Naive thymus-derived CD4-positive, alpha-beta T cell (primary cell): ENCODE results near the gene AGPAT4. TPM values are rescaled to one million over a fixed set of nuclear protein-coding genes. Genes with fewer than 3 reads are reported as not detected.
"Not testable (repeated sequence)": the region's sequence is repeated elsewhere in the genome, so short reads cannot be mapped to it uniquely, and the experiment has no call there.

ENCODE experiments used
- ATAC-seq: fragments of 150-1000 bp; cut with Tn5 transposase; 2 replicates; pipeline ENCODE4 v1.10.0; 2021; ENCODE audit warnings: mild to moderate bottlenecking, moderate library complexity
- CTCF ChIA-PET: fragments of 350-600 bp; sonication (Branson Sonifier 250); formaldehyde crosslinking; loops from one replicate; lab custom pipeline; 2021; ENCODE audit warnings: antibody characterized with exemption; lab: Charles Lee
- POLR2A ChIA-PET: fragments of 350-600 bp; sonication (Branson Sonifier 250); formaldehyde crosslinking; loops from one replicate; lab custom pipeline; 2021; ENCODE audit warnings: antibody characterized with exemption, inconsistent platforms; lab: Charles Lee
- DNase-seq, 9 donors: peaks; one replicate each; pipeline versions ENCODE4 v3.0.0 to v3.0.0-alpha.2; 2020 to 2022; ENCODE audit warnings: mixed read lengths in 1 of 9
- H3K27ac ChIP-seq: one replicate; pipeline ENCODE4 v1.7.0; 2013; ENCODE audit warnings: mild to moderate bottlenecking, low read depth, low read length, moderate library complexity
- H3K27me3 ChIP-seq, 2 donors: one replicate each; pipeline ENCODE4 v1.7.0; 2013; ENCODE audit warnings: low read length in 2 of 2, mild to moderate bottlenecking in 2 of 2, moderate library complexity in 2 of 2; ENCODE audit not compliant: control insufficient read depth in 2 of 2, insufficient read depth in 2 of 2
- H3K36me3 ChIP-seq, 3 experiments: 1 replicate in 2 of 3; 2 replicates in 1 of 3; pipeline ENCODE4 v1.7.0; 2013; ENCODE audit warnings: low read length in 3 of 3, mild to moderate bottlenecking in 3 of 3, moderate library complexity in 1 of 3; ENCODE audit not compliant: insufficient read depth in 3 of 3, control insufficient read depth in 2 of 3
- H3K4me1 ChIP-seq, 2 donors: one replicate each; pipeline ENCODE4 v1.7.0; 2013; ENCODE audit warnings: low read length in 2 of 2, mild to moderate bottlenecking in 2 of 2, moderate library complexity in 1 of 2; ENCODE audit not compliant: control insufficient read depth in 2 of 2, insufficient read depth in 2 of 2
- H3K4me3 ChIP-seq: 2 replicates; pipeline ENCODE4 v1.7.0; 2013; ENCODE audit warnings: mild to moderate bottlenecking, low read length
- H3K9me3 ChIP-seq, 3 experiments: 1 replicate in 2 of 3; 2 replicates in 1 of 3; pipeline ENCODE4 v1.7.0; 2013; ENCODE audit warnings: low read length in 3 of 3; ENCODE audit not compliant: control insufficient read depth in 2 of 3
- H3K27ac Mint-ChIP-seq, 9 donors: one replicate each; pipeline ENCODE4 v1.8.0; 2020 to 2022; ENCODE audit warnings: mixed read lengths in 9 of 9, mild to moderate bottlenecking in 8 of 9, moderate library complexity in 5 of 9, inconsistent platforms in 2 of 9
- H3K27me3 Mint-ChIP-seq, 5 donors: one replicate each; pipeline ENCODE4 v1.8.0; 2021 to 2022; ENCODE audit warnings: mixed read lengths in 5 of 5, mild to moderate bottlenecking in 1 of 5
- H3K36me3 Mint-ChIP-seq, 5 donors: one replicate each; pipeline ENCODE4 v1.8.0; 2020 to 2022; ENCODE audit warnings: mixed read lengths in 5 of 5, mild to moderate bottlenecking in 3 of 5, inconsistent platforms in 1 of 5
- H3K4me1 Mint-ChIP-seq, 7 donors: one replicate each; pipeline ENCODE4 v1.8.0; 2020 to 2022; ENCODE audit warnings: mixed read lengths in 7 of 7, mild to moderate bottlenecking in 3 of 7, inconsistent platforms in 1 of 7
- H3K4me3 Mint-ChIP-seq, 10 donors: one replicate each; pipeline ENCODE4 v1.8.0; 2020 to 2022; ENCODE audit warnings: mild to moderate bottlenecking in 10 of 10, mixed read lengths in 10 of 10, moderate library complexity in 6 of 10, inconsistent platforms in 2 of 10
- H3K9me3 Mint-ChIP-seq, 11 donors: one replicate each; pipeline ENCODE4 v1.8.0; 2020 to 2022; ENCODE audit warnings: mixed read lengths in 11 of 11, mild to moderate bottlenecking in 4 of 11, inconsistent platforms in 1 of 11, moderate library complexity in 1 of 11
- intact Hi-C, 2 donors: fragments of 100-400 bp; cut with micrococcal nuclease; formaldehyde crosslinking; loops; one replicate each; pipeline ENCODE4 v1.15.1; 2023
- polyA plus RNA-seq, 2 donors: library from polyadenylated mRNA; unstranded; fragments of 300-500 nt; fragmentation: Illumina TruSeq; gene quantifications; one replicate each; pipeline ENCODE4 v1.2.3, GENCODE V29; 2021
- total RNA-seq, 6 experiments: library from RNA in 5 of 6; stranded (reverse) in 5 of 6; gene quantifications; 1 replicate in 5 of 6; 2 replicates in 1 of 6; pipeline ENCODE4 v1.2.3 and lab custom pipeline; 2021 to 2026

The AGPAT4 gene
- total and polyA plus RNA-seq, 7 experiments from 2014 or later, result 1.1 to 16.2 (median 2.4) TPM

DNA sequence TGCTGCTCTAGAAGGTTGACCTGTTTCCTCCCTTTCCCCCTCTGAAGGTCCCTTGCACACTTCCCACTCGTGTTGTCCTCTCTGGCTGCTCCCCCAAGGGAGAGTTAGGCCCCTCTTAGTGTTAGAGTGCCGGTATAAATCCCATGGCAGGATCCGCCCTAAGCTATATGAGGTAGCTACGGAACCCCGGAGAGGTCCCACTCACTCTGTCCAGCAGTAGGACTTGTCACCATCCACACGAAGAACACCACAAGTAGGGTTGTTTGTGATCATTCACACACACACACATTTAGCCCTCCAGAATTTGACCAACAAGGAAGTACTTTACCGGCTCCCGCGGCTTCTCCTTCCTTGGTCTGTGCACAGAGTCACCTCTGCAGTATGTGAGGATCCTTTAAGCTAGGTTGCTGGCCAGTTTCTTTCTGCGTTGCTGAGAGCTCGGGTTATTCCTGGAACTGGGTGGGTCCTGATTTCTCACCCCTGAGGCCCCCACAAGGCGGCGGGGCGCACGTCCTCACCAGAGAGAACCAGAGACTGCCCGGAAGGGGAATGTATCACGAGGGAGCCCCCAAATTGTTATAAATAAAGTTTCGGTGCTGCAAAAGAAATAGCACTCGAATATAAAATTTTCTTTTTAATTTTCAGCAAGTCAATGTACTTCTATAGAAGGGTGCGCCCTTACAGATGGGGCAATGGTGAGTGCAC lies 40.8 kb upstream of the AGPAT4 start:
- H3K4me3 Mint-ChIP-seq, DNase-seq, H3K36me3 ChIP-seq, H3K9me3 Mint-ChIP-seq, intact Hi-C loops, H3K27ac ChIP-seq, POLR2A ChIA-PET, H3K4me1 ChIP-seq, H3K9me3 ChIP-seq, ATAC-seq, H3K36me3 Mint-ChIP-seq, H3K27ac Mint-ChIP-seq, H3K4me1 Mint-ChIP-seq, H3K4me3 ChIP-seq, H3K27me3 ChIP-seq, CTCF ChIA-PET: not testable (repeated sequence)
- H3K27me3 Mint-ChIP-seq, result peaks cover 4 to 28% (median 12%) of the 10 kb centered on the region in 5 donors

DNA sequence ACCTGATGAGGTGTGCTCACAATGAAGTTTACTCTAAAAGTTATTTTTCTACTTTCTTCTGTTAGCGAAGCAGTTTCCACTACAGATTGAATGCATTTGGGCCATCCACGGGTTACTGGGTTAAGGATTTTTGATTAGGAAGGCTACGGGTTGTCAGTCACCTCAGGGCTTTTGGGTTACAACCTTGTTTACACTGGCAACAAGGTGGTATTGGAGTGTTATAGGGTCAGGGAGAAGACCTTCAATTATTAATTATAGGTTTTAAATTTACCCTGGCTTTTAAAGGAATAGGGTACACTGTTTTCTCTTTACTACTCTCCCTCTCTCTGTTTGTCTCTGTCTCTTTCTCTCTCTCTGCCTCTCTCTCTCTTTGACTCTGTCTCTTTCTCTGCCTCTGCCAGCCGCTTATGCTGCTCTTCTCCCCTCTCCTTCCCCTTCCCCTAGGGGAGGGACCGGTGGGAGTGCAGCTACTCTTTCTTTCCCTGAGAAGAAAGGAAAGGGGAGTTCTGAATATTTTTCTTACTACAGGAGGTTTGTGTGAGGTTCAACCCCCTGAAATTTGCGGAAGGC lies 40.2 kb upstream of the AGPAT4 start:
- Histone ChIP-seq H3K9me3 (no peaks in the 10 kb centered on the region), H3K36me3 (no peaks in the 10 kb centered on the region), H3K27ac (no peak overlapping the region), H3K4me1 (no peaks in the 10 kb centered on the region), H3K27me3 (no peaks in the 10 kb centered on the region), H3K4me3 (no peak overlapping the region)
- Mint-ChIP-seq H3K27me3 (peaks cover 4 to 23% (median 8%) of the 10 kb centered on the region in 5 donors), H3K27ac (no peak overlapping the region), H3K4me3 (no peak overlapping the region), H3K36me3 (peaks cover 0 to 4% (median 0%) of the 10 kb centered on the region in 5 donors), H3K9me3 (peaks cover 1 to 10% (median 6%) of the 10 kb centered on the region in 11 donors), H3K4me1 (no peaks in the 10 kb centered on the region)
- ATAC-seq, result no peak
- CTCF ChIA-PET, result no interaction called here
- no peak for DNase-seq
- intact Hi-C loops, result no loop called here
- POLR2A ChIA-PET, result no interaction called here

DNA sequence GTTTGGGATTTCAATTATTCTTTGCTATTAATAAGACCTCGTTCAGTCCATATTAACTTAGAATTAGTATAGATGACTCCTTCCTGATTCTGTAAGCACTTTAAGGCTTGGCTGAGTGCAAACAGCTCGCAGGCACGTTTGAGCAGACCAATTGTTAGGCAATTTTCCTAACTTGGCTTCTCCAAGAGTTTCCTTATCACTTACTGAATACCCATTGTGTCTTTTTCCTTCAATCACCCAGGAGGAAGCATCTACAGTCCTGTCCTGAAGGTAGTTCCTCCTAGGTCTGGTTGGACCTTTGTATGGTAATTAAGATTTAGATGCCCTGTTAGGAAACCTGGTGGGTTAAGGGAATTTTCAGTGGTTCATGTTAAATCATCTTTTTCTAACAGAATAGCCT lies 39.6 kb upstream of the AGPAT4 start:
- H3K4me1 Mint-ChIP-seq, H3K36me3 ChIP-seq, H3K4me3 Mint-ChIP-seq, H3K9me3 ChIP-seq, H3K27ac Mint-ChIP-seq, H3K4me3 ChIP-seq, H3K9me3 Mint-ChIP-seq, H3K27ac ChIP-seq, intact Hi-C loops, H3K36me3 Mint-ChIP-seq, DNase-seq, POLR2A ChIA-PET, ATAC-seq, H3K4me1 ChIP-seq, H3K27me3 ChIP-seq, CTCF ChIA-PET: not testable (repeated sequence)
- peaks cover 3 to 21% (median 8%) of the 10 kb centered on the region in 5 donors for H3K27me3 Mint-ChIP-seq

DNA sequence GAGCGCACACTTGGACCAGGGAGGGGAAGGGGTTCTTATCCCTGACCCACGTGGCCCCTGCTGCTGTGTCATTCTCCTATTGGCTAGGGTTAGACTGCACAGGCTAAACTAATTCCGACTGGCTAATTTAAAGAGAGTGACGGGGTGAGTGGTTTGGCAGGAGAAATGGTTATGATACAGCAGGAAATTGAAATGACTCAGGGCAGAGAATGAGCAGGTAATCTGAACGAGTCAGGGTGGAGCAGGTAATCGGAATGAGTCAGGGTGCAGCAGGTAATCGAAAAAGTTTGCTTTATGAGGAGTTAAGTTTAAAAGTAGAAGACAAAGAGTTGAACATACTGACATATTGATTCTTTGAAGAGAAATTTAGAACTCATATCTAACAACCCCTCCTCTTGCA lies 35.9 kb upstream of the AGPAT4 start:
- POLR2A ChIA-PET, intact Hi-C loops, H3K4me1 ChIP-seq, H3K27me3 ChIP-seq, DNase-seq, H3K9me3 ChIP-seq, H3K4me3 Mint-ChIP-seq, H3K36me3 Mint-ChIP-seq, H3K4me3 ChIP-seq, CTCF ChIA-PET, H3K4me1 Mint-ChIP-seq, H3K27ac ChIP-seq, ATAC-seq, H3K27ac Mint-ChIP-seq, H3K36me3 ChIP-seq, H3K9me3 Mint-ChIP-seq: not testable (repeated sequence)
- peaks cover 6 to 19% (median 12%) of the 10 kb centered on the region in 5 donors for H3K27me3 Mint-ChIP-seq

GRCh38 chr6:161308075-161308655 lies 34.3 kb upstream of the AGPAT4 start:
- Mint-ChIP-seq H3K4me3 (no peak overlapping the region), H3K4me1 (peaks cover 0 to 1% (median 0%) of the 10 kb centered on the region in 7 donors), H3K9me3 (no peaks in the 10 kb centered on the region), H3K27me3 (peaks cover 7 to 16% (median 13%) of the 10 kb centered on the region in 5 donors), H3K36me3 (no peaks in the 10 kb centered on the region), H3K27ac (no peak overlapping the region)
- no peak for DNase-seq
- ChIA-PET CTCF (no interaction called here), POLR2A (no interaction called here)
- no peak for ATAC-seq
- Histone ChIP-seq H3K36me3 (no peaks in the 10 kb centered on the region), H3K27ac (no peak overlapping the region), H3K4me3 (no peak overlapping the region), H3K4me1 (no peaks in the 10 kb centered on the region), H3K27me3 (no peaks in the 10 kb centered on the region), H3K9me3 (no peaks in the 10 kb centered on the region)
- intact Hi-C loops, result no loop called here

DNA sequence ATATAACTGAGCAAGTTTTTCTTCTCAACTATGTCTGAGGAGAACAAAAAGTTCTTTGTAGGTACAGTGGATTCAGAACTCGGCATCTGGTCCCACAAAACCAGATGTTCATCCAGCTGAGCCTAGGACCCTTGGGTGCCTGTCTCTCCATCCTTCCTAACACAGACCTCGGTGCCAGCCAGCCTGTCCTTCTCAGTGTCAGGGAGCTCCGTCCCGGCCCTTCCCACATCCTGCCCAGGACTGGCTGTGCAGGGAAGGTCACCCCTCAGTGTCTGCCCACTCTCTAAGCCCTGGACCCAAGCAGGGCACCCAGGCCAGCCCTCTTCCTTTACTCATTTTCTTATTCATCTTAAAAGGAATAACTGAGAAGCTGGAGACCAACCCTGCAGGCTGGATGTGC lies 32.0 kb upstream of the AGPAT4 start:
- Mint-ChIP-seq H3K4me3 (no peak overlapping the region), H3K27me3 (peaks cover 4 to 16% (median 8%) of the 10 kb centered on the region in 5 donors), H3K4me1 (peaks cover 0 to 1% (median 0%) of the 10 kb centered on the region in 7 donors), H3K9me3 (no peaks in the 10 kb centered on the region), H3K27ac (no peak overlapping the region), H3K36me3 (no peaks in the 10 kb centered on the region)
- Histone ChIP-seq H3K27ac (no peak overlapping the region), H3K9me3 (no peaks in the 10 kb centered on the region), H3K4me1 (no peaks in the 10 kb centered on the region), H3K27me3 (no peaks in the 10 kb centered on the region), H3K4me3 (no peak overlapping the region), H3K36me3 (no peaks in the 10 kb centered on the region)
- ChIA-PET POLR2A (no interaction called here), CTCF (no interaction called here)
- no peak for ATAC-seq
- intact Hi-C loops, result no loop called here
- DNase-seq, result no peak
